SU-DHL-6 (cell line): ENCODE measurements around the gene PPP1CB.

Experiments used
- H2AFZ ChIP-seq: fragments of 200-600 bp; sonication (generic); 2 replicates; pipeline ENCODE4 v1.6.1; 2014; ENCODE audit warnings: low read depth, mild to moderate bottlenecking, moderate library complexity, mixed read lengths, antibody characterized with exemption, low read length; ENCODE audit not compliant: severe bottlenecking
- H3F3A ChIP-seq: fragments of 200-600 bp; shearing (Covaris generic); 2 replicates; pipeline ENCODE4 v1.6.0; 2016; ENCODE audit warnings: antibody characterized with exemption, mild to moderate bottlenecking; ENCODE audit not compliant: insufficient read depth
- H3K27ac ChIP-seq: fragments of 200-600 bp; sonication (generic); 2 replicates; pipeline ENCODE4 v1.5.1; 2016; ENCODE audit warnings: low read depth, mild to moderate bottlenecking, low read length, moderate library complexity, mixed read lengths
- H3K27me3 ChIP-seq: fragments of 200-600 bp; sonication (generic), shearing (Covaris generic); 2 replicates; pipeline ENCODE4 v1.6.0; 2014; ENCODE audit warnings: mild to moderate bottlenecking, low read length
- H3K36me3 ChIP-seq: fragments of 200-600 bp; sonication (generic); 2 replicates; pipeline ENCODE4 v1.6.1; 2014; ENCODE audit warnings: mild to moderate bottlenecking, low read length, mixed read lengths
- H3K4me2 ChIP-seq: fragments of 300-600, 200-600 bp; shearing (Covaris generic), sonication (generic); 2 replicates; pipeline ENCODE4 v1.6.0; 2014; ENCODE audit warnings: low read length, low read depth, mild to moderate bottlenecking; ENCODE audit not compliant: poor library complexity, severe bottlenecking
- H3K4me3 ChIP-seq: fragments of 200-600 bp; sonication (generic); 2 replicates; pipeline ENCODE4 v1.5.1; 2014; ENCODE audit warnings: antibody characterized with exemption, low read length, mild to moderate bottlenecking, mixed read lengths; ENCODE audit not compliant: insufficient read depth, poor library complexity, severe bottlenecking
- H3K79me2 ChIP-seq: fragments of 200-600 bp; sonication (generic); 2 replicates; pipeline ENCODE4 v1.6.1; 2014; ENCODE audit warnings: mild to moderate bottlenecking, low read length, moderate library complexity; ENCODE audit not compliant: insufficient read depth
- H3K9ac ChIP-seq: fragments of 200-600 bp; sonication (generic); 2 replicates; pipeline ENCODE4 v1.7.0; 2014; ENCODE audit warnings: mild to moderate bottlenecking, low read length
- H3K9me2 ChIP-seq: fragments of 200-600 bp; sonication (generic); replicated peaks from 2 replicates; pipeline ENCODE4 v1.6.1; 2014; ENCODE audit warnings: low read length; ENCODE audit not compliant: insufficient read depth
- H3K9me3 ChIP-seq: fragments of 200-600 bp; sonication (generic); 2 replicates; pipeline ENCODE4 v1.6.1; 2014; ENCODE audit warnings: low read length, mixed read lengths; ENCODE audit not compliant: insufficient read depth
- H4K20me1 ChIP-seq: fragments of 200-600 bp; sonication (generic); 2 replicates; pipeline ENCODE4 v1.6.1; 2014; ENCODE audit warnings: low read depth, mild to moderate bottlenecking, antibody characterized with exemption, low read length, moderate library complexity, mixed read lengths
- CTCF ChIP-seq: fragments of 200-600 bp; sonication (generic); IDR thresholded peaks from one replicate; pipeline ENCODE4 v1.5.1; 2017; ENCODE audit warnings: antibody characterized with exemption, mild to moderate bottlenecking, low read length, moderate library complexity; ENCODE audit not compliant: insufficient read depth, poor library complexity, severe bottlenecking
- EZH2phosphoT487 ChIP-seq: fragments of 200-600 bp; sonication (generic), shearing (Covaris generic); conservative IDR thresholded peaks from 2 replicates; pipeline ENCODE4 v1.6.1; 2018; ENCODE audit warnings: mild to moderate bottlenecking, antibody characterized with exemption, low read length, moderate library complexity, mixed read lengths

PPP1CB gene

DNA sequence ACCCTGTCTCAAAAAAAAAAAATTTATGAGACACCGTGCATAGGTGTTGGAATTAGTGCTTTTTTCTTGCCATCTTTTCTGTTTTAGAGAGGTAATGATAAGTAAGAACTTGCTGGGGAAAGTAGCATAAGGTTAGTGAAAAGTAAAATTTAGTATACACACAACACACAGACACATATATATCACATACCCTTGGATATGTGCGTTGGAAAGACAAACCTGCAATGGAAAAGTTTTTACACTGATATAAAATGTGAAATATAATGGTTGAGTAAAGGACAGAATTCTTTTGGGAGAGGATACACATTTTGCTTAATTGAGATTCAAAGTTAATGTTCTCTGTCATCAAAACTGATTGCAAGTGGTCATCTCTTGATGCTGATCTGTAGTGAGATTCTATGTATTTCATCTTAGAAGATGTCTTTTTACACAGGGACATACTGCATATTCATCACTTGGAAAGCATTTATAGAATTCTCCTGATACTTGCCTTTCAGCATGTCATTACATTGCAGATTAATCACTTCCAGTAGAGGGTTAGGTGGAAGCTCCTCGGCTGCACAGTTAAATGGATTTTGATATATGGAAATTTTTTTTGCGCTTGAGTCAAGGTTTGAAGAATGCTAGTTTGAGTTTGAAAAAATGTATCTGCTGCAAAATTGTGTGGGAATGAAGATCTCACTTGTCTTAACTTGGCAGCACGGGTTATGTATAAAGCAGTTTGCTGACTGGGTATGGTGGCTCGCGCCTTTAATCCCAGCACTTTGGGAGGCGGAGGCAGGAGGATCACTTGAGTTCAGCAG, 13.5 kb downstream of the PPP1CB start:
- no peaks in the 10 kb centered on the region for H3K9me3 ChIP-seq
- H3K9me2 ChIP-seq: no peaks in the 10 kb centered on the region
- no peaks in the 10 kb centered on the region for H3F3A ChIP-seq
- H3K27ac ChIP-seq: no peak overlapping the region
- H4K20me1 ChIP-seq: peaks cover 49% of the 10 kb centered on the region
- no peaks in the 10 kb centered on the region for H3K27me3 ChIP-seq
- TF ChIP-seq EZH2phosphoT487 (no peak), CTCF (no peak)
- H2AFZ ChIP-seq: no peak overlapping the region
- H3K4me3 ChIP-seq: no peak overlapping the region
- H3K79me2 ChIP-seq: peaks cover 99% of the 10 kb centered on the region
- no peaks in the 10 kb centered on the region for H3K36me3 ChIP-seq
- H3K9ac ChIP-seq: no peak overlapping the region
- H3K4me2 ChIP-seq: no peak overlapping the region

GRCh38 chr2:28766070-28766469, 14.4 kb downstream of the PPP1CB start:
- no peak for TF ChIP-seq EZH2phosphoT487
- TF ChIP-seq CTCF: no peak

DNA sequence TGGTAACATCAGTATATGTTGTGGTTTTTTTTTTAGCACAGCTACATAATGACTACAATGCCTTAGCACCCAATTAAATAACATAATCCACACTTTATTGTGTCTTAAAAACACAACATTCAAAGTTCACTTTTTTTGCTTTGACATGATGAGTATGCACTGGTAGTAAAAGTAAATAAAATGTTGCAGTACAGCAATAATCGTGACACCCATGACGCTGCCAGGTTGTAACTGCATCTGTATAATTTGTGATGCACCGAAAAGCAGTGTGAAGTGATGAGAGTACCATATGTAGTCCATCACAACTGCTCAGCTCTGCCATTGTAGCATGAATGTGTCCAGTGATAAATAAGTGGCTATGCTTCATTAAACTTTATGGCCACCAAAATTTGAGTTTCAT, 15.7 kb downstream of the PPP1CB start:
- H3K4me3 ChIP-seq: no peak overlapping the region
- H4K20me1 ChIP-seq: peaks cover 43% of the 10 kb centered on the region
- no peaks in the 10 kb centered on the region for H3K9me2 ChIP-seq
- H3F3A ChIP-seq: 0 out of 2 replicates have a peak, but pooled peaks cover 3% of the 10 kb centered on the region
- no peak overlapping the region for H3K9ac ChIP-seq
- peaks cover 99% of the 10 kb centered on the region for H3K79me2 ChIP-seq
- H3K27me3 ChIP-seq: no peaks in the 10 kb centered on the region
- H2AFZ ChIP-seq: no peak overlapping the region
- no peak overlapping the region for H3K27ac ChIP-seq
- H3K36me3 ChIP-seq: no peaks in the 10 kb centered on the region
- no peak for TF ChIP-seq CTCF
- no peak for TF ChIP-seq EZH2phosphoT487
- no peak overlapping the region for H3K4me2 ChIP-seq
- H3K9me3 ChIP-seq: no peaks in the 10 kb centered on the region

More at GRCh38 chr2:28766070-28766469, 14.4 kb downstream of the PPP1CB start:
- no peak overlapping the region for H2AFZ ChIP-seq
- H3K79me2 ChIP-seq: peaks cover 99% of the 10 kb centered on the region
- H3K9me2 ChIP-seq: no peaks in the 10 kb centered on the region
- H3K4me2 ChIP-seq: no peak overlapping the region
- H3K9ac ChIP-seq: no peak overlapping the region
- peaks cover 51% of the 10 kb centered on the region for H4K20me1 ChIP-seq
- H3K4me3 ChIP-seq: no peak overlapping the region
- H3K36me3 ChIP-seq: no peaks in the 10 kb centered on the region
- H3K27me3 ChIP-seq: no peaks in the 10 kb centered on the region
- H3K9me3 ChIP-seq: no peaks in the 10 kb centered on the region
- H3K27ac ChIP-seq: no peak overlapping the region
- no peaks in the 10 kb centered on the region for H3F3A ChIP-seq
